GM12878 (cell line): ENCODE results near the gene MUSTN1. TPM values are rescaled to one million over a fixed set of nuclear protein-coding genes. Genes with fewer than 3 reads are reported as not detected.

Experiments used
- ATAC-seq: fragments of 200-7000 bp; cut with Tn5 transposase; 3 replicates; pipeline ENCODE4 v1.9.1; 2020; ENCODE audit warnings: mild to moderate bottlenecking, moderate library complexity
- BruUV-seq: library from RNA; stranded (reverse); fragments of 400-500 nt; replicated peaks from 2 replicates; lab custom pipeline; 2021; lab: Mats Ljungman, UMichigan
- CTCF ChIA-PET: fragments of 300-600 bp; sonication (Branson Sonifier 250); formaldehyde crosslinking; extraction: SDS; loops from one replicate; lab custom pipeline; 2021; ENCODE audit warnings: inconsistent platforms; lab: Yijun Ruan, JAX
- POLR2A ChIA-PET: fragments of 350-600 bp; formaldehyde crosslinking; extraction: SDS; loops from one replicate; lab custom pipeline; 2021; ENCODE audit warnings: inconsistent platforms; lab: Charles Lee
- RAD21 ChIA-PET: fragments of 300-600 bp; sonication (Branson Sonifier 250); formaldehyde crosslinking; loops from one replicate; lab custom pipeline; 2023; ENCODE audit warnings: antibody characterized with exemption; ENCODE audit not compliant: unreplicated experiment; lab: Charles Lee
- SMC1A ChIA-PET: fragments of 300-600 bp; sonication (Branson Sonifier 250); formaldehyde crosslinking; loops from one replicate; lab custom pipeline; 2023; ENCODE audit not compliant: unreplicated experiment, uncharacterized antibody; lab: Charles Lee
- DNase-seq: peaks from one replicate; pipeline ENCODE4 v3.0.0-alpha.2; 2011; ENCODE audit warnings: low read depth, low spot score
- FAIRE-seq: peaks from 3 replicates; lab custom pipeline; 2011; peaks lifted over from hg19 to GRCh38; lab: Jason Lieb, UNC
- H2AFZ ChIP-seq: 2 replicates; pipeline ENCODE4 v1.6.0; 2011; ENCODE audit warnings: low read depth, low read length, control low read depth; ENCODE audit not compliant: control insufficient read depth
- H3K27ac ChIP-seq: 2 replicates; pipeline ENCODE4 v1.5.1; 2011; ENCODE audit warnings: control low read depth; ENCODE audit not compliant: control insufficient read depth, insufficient read depth
- H3K27me3 ChIP-seq, 2 experiments: replicated peaks in 1 of 2; 2 replicates each; pipeline versions ENCODE4 v1.6.0 to v1.6.1; 2011; ENCODE audit warnings: low read length in 1 of 2; ENCODE audit not compliant: control insufficient read depth in 2 of 2, insufficient read depth in 2 of 2
- H3K36me3 ChIP-seq, 2 experiments: 2 replicates each; pipeline ENCODE4 v1.5.1; 2011; ENCODE audit warnings: low read length in 1 of 2; ENCODE audit not compliant: control insufficient read depth in 2 of 2, insufficient read depth in 2 of 2
- H3K4me1 ChIP-seq: 2 replicates; pipeline ENCODE4 v1.6.1; 2011; ENCODE audit warnings: mild to moderate bottlenecking, low read length, moderate library complexity, mixed read lengths; ENCODE audit not compliant: control insufficient read depth, insufficient read depth
- H3K4me2 ChIP-seq: 2 replicates; pipeline ENCODE4 v1.6.0; 2011; ENCODE audit warnings: control low read depth; ENCODE audit not compliant: control insufficient read depth, insufficient read depth
- H3K4me3 ChIP-seq: fragments of 200-600 bp; sonication (generic); 2 replicates; pipeline ENCODE4 v1.5.1; 2016
- H3K79me2 ChIP-seq: 2 replicates; pipeline ENCODE4 v1.6.0; 2011; ENCODE audit warnings: low read length; ENCODE audit not compliant: control insufficient read depth, insufficient read depth
- H3K9ac ChIP-seq: 2 replicates; pipeline ENCODE4 v1.8.0; 2011; ENCODE audit warnings: low read length, control low read depth, mixed read lengths; ENCODE audit not compliant: control insufficient read depth, insufficient read depth
- H3K9me3 ChIP-seq: replicated peaks from 3 replicates; pipeline ENCODE4 v1.5.1; 2011; ENCODE audit warnings: mild to moderate bottlenecking, low read length; ENCODE audit not compliant: control insufficient read depth, insufficient read depth
- H4K20me1 ChIP-seq: 2 replicates; pipeline ENCODE4 v1.6.0; 2011; ENCODE audit not compliant: control insufficient read depth, insufficient read depth
- ASH2L ChIP-seq: fragments of 300-600, 200-600 bp; sonication (generic); IDR thresholded peaks from 2 replicates; pipeline ENCODE4 v1.6.1; 2017; ENCODE audit warnings: low read depth, mild to moderate bottlenecking, borderline replicate concordance
- CBX5 ChIP-seq: sonication (generic); IDR thresholded peaks from 2 replicates; pipeline ENCODE4 v1.6.1; 2016; ENCODE audit warnings: low read depth, moderate library complexity, mild to moderate bottlenecking, inconsistent platforms
- EZH2 ChIP-seq: IDR thresholded peaks from 2 replicates; pipeline ENCODE4 v1.6.1; 2012; ENCODE audit warnings: low read depth, mild to moderate bottlenecking, control low read depth, inconsistent platforms, low read length, borderline replicate concordance; ENCODE audit not compliant: control insufficient read depth
- HDGF ChIP-seq: fragments of 450-650 bp; IDR thresholded peaks from 2 replicates; pipeline ENCODE4 v1.6.1; 2016; ENCODE audit warnings: antibody characterized with exemption
- MXI1 ChIP-seq: fragments of 150-350 bp; IDR thresholded peaks from 2 replicates; pipeline ENCODE4 v1.6.1; 2011; ENCODE audit warnings: low read depth, mild to moderate bottlenecking, inconsistent platforms, low read length, improper control_type of control experiment
- NFYB ChIP-seq: IDR thresholded peaks from 2 replicates; pipeline ENCODE4 v1.6.1; 2011; ENCODE audit warnings: low read depth, mild to moderate bottlenecking, low read length, improper control_type of control experiment, moderate library complexity; ENCODE audit not compliant: insufficient read depth
- PAX8 ChIP-seq: fragments of 450-650 bp; IDR thresholded peaks from 2 replicates; pipeline ENCODE4 v1.6.1; 2017; ENCODE audit warnings: mild to moderate bottlenecking, moderate library complexity
- RB1 ChIP-seq: fragments of 450-650 bp; formaldehyde crosslinking; IDR thresholded peaks from 2 replicates; pipeline ENCODE4 v1.6.1; 2017; ENCODE audit warnings: mild to moderate bottlenecking, borderline replicate concordance
- SMARCA5 ChIP-seq: fragments of 450-650 bp; IDR thresholded peaks from 2 replicates; pipeline ENCODE4 v1.6.1; 2017; ENCODE audit warnings: mild to moderate bottlenecking
- YY1 ChIP-seq: IDR thresholded peaks from 2 replicates; pipeline ENCODE4 v1.6.1; 2011; ENCODE audit warnings: low read depth, mild to moderate bottlenecking, low read length
- ZNF274 ChIP-seq: IDR thresholded peaks from one replicate; pipeline ENCODE4 v1.8.0; 2011; ENCODE audit not compliant: insufficient read length, insufficient read depth
- whole genome bisulfite sequencing: methylation state at CpG from one replicate; pipeline ENCODE4 v1.1.6; 2016; ENCODE audit warnings: low lambda C conversion rate; ENCODE audit not compliant: insufficient replicate concordance, insufficient coverage; ENCODE audit errors: missing lambda C conversion rate; 5-methylcytosine and 5-hydroxymethylcytosine counted together
- in situ Hi-C: fragments of 300-500 bp; cut with MboI; formaldehyde crosslinking; loops from 9 replicates; pipeline ENCODE4 v1.14.3; 2018; ENCODE audit warnings: mixed read lengths
- intact Hi-C: fragments of 100-400 bp; cut with micrococcal nuclease; formaldehyde crosslinking; loops from one replicate; pipeline ENCODE4 v1.14.2; 2022; ENCODE audit not compliant: unreplicated experiment
- polyA plus RNA-seq, 11 experiments: library from polyadenylated mRNA; depleted of rRNA in 4 of 11; unstranded in 6 of 11; stranded (reverse) in 5 of 11; fragments of >200 nt; fragmentation: Nextera tagmentation in 4 of 11; fragmentation: Illumina TruSeq in 1 of 11; extraction: Ambion mirVana in 4 of 11; extraction: Trizol in 1 of 11; gene quantifications; 1 replicate in 1 of 11; 2 replicates in 10 of 11; pipeline versions ENCODE4 v1.2.1 to v1.2.3, GENCODE V29; 2011 to 2016; ENCODE audit warnings: inconsistent platforms in 2 of 11, missing spikeins in 2 of 11, low read depth in 1 of 11
- total RNA-seq, 4 experiments: library from RNA; depleted of rRNA in 3 of 4; stranded (reverse); fragments of >200 nt in 3 of 4; fragmentation: Illumina TruSeq in 1 of 4; extraction: Trizol in 1 of 4; gene quantifications; 2 replicates each; pipeline versions ENCODE4 v1.2.1 to v1.2.3, GENCODE V29; 2013 to 2021
- TF ChIP-seq, protein P1 (sequence below): fragments of 450-650 bp; IDR thresholded peaks from 2 replicates; pipeline ENCODE4 v1.6.1; 2016; ENCODE audit warnings: mild to moderate bottlenecking, moderate library complexity, borderline replicate concordance
- TF ChIP-seq, protein P2 (sequence below): fragments of 450-650 bp; formaldehyde crosslinking; IDR thresholded peaks from 2 replicates; pipeline ENCODE4 v1.4.0; 2020; ENCODE audit warnings: mild to moderate bottlenecking, moderate library complexity
- TF ChIP-seq, protein P3 (sequence below): fragments of 450-650 bp; formaldehyde crosslinking; IDR thresholded peaks from 2 replicates; pipeline ENCODE4 v1.5.0; 2022; ENCODE audit warnings: mild to moderate bottlenecking, missing genetic modification characterization

The MUSTN1 gene
- total and polyA plus RNA-seq, 10 of the 15 experiments (the other 5 are each of a cell fraction or from before 2014, with no cell fraction given), result 0.35 to 4.5 (median 1.2) TPM; not detected in 2

DNA sequence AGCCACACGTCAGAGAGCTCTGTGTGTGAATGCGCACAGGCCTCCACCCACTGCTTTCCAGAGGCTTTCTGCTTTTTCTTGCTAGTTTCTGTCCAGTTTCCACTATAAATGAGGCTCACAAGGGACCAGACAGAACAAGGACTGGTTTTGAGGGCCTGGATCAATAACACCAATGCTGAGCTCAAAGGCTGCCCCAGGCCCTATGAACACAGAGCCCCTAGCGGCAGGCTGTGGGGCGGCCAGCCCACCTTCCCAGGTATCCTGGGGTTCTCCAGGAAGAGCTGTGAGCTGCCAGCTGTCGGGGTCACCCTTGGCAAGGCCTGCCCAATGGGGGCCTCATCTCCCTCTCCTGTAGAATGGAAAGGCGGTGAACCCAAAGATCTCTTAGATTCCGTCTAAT is 42.4 kb downstream of the MUSTN1 start:
- Histone ChIP-seq H2AFZ (no peak overlapping the region), H3K79me2 (no peaks in the 10 kb centered on the region), H3K4me3 (no peak overlapping the region), H3K36me3 (no peaks in the 10 kb centered on the region), H3K9ac (no peak overlapping the region), H3K27ac (no peak overlapping the region), H3K4me1 (no peaks in the 10 kb centered on the region), H3K4me2 (no peak overlapping the region), H3K9me3 (no peaks in the 10 kb centered on the region), H3K27me3 (no peaks in the 10 kb centered on the region; a peak in 1 of 4 replicates), H4K20me1 (no peaks in the 10 kb centered on the region)
- ChIA-PET POLR2A (interaction anchor here (0.8 kb wide), 1 partner anchor 12 kb away, joined by 3 read pairs; no protein-coding TSS in a partner anchor), CTCF (interaction anchor here (1.0 to 1.1 kb wide), 2 partner anchors 13 to 28 kb away, joined by 4 to 6 read pairs; no protein-coding TSS in a partner anchor), RAD21 (no interaction called here), SMC1A (interaction anchor here (1.1 kb wide), 1 partner anchor 134 kb away, joined by 3 read pairs; no protein-coding TSS in a partner anchor)
- intact Hi-C loops (no loop called here), in situ Hi-C loops (no loop called here)
- 41% methylated on average over 7 of the region's 7 CpGs for WGBS
- BruUV-seq, result no TSS peak
- ATAC-seq (no peak), FAIRE-seq (no peak), DNase-seq (no peak)
- TF ChIP-seq, protein P1, sequence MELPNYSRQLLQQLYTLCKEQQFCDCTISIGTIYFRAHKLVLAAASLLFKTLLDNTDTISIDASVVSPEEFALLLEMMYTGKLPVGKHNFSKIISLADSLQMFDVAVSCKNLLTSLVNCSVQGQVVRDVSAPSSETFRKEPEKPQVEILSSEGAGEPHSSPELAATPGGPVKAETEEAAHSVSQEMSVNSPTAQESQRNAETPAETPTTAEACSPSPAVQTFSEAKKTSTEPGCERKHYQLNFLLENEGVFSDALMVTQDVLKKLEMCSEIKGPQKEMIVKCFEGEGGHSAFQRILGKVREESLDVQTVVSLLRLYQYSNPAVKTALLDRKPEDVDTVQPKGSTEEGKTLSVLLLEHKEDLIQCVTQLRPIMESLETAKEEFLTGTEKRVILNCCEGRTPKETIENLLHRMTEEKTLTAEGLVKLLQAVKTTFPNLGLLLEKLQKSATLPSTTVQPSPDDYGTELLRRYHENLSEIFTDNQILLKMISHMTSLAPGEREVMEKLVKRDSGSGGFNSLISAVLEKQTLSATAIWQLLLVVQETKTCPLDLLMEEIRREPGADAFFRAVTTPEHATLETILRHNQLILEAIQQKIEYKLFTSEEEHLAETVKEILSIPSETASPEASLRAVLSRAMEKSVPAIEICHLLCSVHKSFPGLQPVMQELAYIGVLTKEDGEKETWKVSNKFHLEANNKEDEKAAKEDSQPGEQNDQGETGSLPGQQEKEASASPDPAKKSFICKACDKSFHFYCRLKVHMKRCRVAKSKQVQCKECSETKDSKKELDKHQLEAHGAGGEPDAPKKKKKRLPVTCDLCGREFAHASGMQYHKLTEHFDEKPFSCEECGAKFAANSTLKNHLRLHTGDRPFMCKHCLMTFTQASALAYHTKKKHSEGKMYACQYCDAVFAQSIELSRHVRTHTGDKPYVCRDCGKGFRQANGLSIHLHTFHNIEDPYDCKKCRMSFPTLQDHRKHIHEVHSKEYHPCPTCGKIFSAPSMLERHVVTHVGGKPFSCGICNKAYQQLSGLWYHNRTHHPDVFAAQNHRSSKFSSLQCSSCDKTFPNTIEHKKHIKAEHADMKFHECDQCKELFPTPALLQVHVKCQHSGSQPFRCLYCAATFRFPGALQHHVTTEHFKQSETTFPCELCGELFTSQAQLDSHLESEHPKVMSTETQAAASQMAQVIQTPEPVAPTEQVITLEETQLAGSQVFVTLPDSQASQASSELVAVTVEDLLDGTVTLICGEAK, result no peak
- TF ChIP-seq PAX8, result no peak
- no peak for TF ChIP-seq EZH2
- TF ChIP-seq, protein P2, sequence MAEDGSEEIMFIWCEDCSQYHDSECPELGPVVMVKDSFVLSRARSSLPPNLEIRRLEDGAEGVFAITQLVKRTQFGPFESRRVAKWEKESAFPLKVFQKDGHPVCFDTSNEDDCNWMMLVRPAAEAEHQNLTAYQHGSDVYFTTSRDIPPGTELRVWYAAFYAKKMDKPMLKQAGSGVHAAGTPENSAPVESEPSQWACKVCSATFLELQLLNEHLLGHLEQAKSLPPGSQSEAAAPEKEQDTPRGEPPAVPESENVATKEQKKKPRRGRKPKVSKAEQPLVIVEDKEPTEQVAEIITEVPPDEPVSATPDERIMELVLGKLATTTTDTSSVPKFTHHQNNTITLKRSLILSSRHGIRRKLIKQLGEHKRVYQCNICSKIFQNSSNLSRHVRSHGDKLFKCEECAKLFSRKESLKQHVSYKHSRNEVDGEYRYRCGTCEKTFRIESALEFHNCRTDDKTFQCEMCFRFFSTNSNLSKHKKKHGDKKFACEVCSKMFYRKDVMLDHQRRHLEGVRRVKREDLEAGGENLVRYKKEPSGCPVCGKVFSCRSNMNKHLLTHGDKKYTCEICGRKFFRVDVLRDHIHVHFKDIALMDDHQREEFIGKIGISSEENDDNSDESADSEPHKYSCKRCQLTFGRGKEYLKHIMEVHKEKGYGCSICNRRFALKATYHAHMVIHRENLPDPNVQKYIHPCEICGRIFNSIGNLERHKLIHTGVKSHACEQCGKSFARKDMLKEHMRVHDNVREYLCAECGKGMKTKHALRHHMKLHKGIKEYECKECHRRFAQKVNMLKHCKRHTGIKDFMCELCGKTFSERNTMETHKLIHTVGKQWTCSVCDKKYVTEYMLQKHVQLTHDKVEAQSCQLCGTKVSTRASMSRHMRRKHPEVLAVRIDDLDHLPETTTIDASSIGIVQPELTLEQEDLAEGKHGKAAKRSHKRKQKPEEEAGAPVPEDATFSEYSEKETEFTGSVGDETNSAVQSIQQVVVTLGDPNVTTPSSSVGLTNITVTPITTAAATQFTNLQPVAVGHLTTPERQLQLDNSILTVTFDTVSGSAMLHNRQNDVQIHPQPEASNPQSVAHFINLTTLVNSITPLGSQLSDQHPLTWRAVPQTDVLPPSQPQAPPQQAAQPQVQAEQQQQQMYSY (CRISPR knock-in tag), result no peak
- TF ChIP-seq ASH2L, result no peak
- TF ChIP-seq CBX5, result no peak
- no peak for TF ChIP-seq SMARCA5
- TF ChIP-seq MXI1, result no peak
- TF ChIP-seq NFYB, result no peak
- TF ChIP-seq, protein P3, sequence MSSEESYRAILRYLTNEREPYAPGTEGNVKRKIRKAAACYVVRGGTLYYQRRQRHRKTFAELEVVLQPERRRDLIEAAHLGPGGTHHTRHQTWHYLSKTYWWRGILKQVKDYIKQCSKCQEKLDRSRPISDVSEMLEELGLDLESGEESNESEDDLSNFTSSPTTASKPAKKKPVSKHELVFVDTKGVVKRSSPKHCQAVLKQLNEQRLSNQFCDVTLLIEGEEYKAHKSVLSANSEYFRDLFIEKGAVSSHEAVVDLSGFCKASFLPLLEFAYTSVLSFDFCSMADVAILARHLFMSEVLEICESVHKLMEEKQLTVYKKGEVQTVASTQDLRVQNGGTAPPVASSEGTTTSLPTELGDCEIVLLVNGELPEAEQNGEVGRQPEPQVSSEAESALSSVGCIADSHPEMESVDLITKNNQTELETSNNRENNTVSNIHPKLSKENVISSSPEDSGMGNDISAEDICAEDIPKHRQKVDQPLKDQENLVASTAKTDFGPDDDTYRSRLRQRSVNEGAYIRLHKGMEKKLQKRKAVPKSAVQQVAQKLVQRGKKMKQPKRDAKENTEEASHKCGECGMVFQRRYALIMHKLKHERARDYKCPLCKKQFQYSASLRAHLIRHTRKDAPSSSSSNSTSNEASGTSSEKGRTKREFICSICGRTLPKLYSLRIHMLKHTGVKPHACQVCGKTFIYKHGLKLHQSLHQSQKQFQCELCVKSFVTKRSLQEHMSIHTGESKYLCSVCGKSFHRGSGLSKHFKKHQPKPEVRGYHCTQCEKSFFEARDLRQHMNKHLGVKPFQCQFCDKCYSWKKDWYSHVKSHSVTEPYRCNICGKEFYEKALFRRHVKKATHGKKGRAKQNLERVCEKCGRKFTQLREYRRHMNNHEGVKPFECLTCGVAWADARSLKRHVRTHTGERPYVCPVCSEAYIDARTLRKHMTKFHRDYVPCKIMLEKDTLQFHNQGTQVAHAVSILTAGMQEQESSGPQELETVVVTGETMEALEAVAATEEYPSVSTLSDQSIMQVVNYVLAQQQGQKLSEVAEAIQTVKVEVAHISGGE, result no peak
- TF ChIP-seq HDGF, result no peak
- no peak for TF ChIP-seq YY1
- no peak for TF ChIP-seq ZNF274
- TF ChIP-seq RB1, result no peak
